Measurements from ENCODE around the gene TMEM186. TPM values are rescaled to one million over a fixed set of nuclear protein-coding genes. Genes with fewer than 3 reads are reported as not detected.
"Not testable (repeated sequence)": the region's sequence is repeated elsewhere in the genome, so short reads cannot be mapped to it uniquely, and the experiment has no call there.

The TMEM186 gene
- total RNA-seq, 1 donor from 2014 or later, result 9.0 TPM

- no peak for DNase-seq
Observed at GRCh38 chr16:8773537-8773936, 23.9 kb downstream of the TMEM186 start.

DNA sequence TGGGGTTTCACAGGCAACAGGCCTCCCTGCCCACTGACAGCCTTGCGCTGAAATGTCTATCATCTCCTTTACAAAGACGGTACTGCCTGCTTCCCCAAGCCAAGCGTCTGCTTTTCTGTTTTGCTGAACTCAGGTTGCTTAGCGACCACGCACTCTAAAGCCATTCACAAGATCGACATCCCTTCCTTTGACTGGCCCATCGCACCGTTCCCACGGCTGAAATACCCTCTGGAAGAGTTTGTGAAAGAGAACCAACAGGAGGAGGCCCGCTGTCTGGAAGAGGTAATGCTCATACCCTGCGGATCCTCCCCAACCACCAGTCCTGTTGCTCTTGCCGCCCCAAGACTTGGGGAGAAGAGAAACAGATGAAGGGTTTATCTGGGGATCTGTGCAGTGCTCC is 28.7 kb downstream of the TMEM186 start:
- no peak for DNase-seq

DNA sequence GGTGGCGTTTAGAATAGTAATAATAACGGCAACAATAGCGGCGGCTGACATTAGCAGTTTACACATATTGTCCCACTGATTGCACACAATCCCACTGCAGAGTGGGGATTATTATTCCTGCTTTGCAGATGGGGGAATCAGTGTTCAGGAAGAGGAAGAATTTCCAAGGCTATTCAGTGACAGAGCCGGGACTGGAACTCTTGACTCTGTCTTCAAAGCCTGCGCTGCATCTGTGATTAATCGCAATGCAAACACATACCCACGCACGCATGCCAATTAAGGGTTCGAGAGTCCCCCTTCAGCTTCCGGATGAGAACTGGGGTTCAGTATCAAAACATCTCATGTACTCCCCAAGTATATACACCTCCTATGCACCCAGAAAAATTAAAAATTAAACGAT is 29.2 kb downstream of the TMEM186 start:
- no peak for DNase-seq

- no peak for DNase-seq
Observed at GRCh38 chr16:8767176-8767575, 30.3 kb downstream of the TMEM186 start.

- DNase-seq, result no peak
Observed at GRCh38 chr16:8764525-8765250, 32.8 kb downstream of the TMEM186 start.

GRCh38 chr16:8763899-8764298 is 33.5 kb downstream of the TMEM186 start:
- DNase-seq, result no peak

GRCh38 chr16:8763083-8763482 is 34.4 kb downstream of the TMEM186 start:
- DNase-seq, result no peak

GRCh38 chr16:8762254-8762653 is 35.2 kb downstream of the TMEM186 start:
- DNase-seq, result no peak

- DNase-seq, result no peak
Observed at GRCh38 chr16:8761078-8761477, 36.4 kb downstream of the TMEM186 start.

DNA sequence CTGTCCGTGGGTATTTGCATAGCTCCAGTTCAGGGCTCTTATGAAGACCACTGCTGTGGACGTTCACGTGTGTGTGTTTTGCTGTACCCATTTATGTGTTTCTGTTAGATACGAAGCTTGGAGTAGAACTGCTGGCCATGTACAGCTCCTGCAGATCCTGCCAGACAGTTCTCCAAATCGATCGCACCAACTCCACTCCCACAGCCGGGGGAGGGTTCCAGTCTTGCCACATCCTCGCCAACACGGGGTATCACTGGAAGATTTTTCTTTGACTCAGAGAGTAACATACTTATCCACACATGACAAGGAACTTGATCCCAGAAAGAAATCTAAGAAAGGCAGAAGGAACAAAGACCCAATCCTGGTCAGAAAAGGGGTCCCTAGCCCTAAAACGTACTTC is 37.4 kb downstream of the TMEM186 start:
- no peak for DNase-seq

DNA sequence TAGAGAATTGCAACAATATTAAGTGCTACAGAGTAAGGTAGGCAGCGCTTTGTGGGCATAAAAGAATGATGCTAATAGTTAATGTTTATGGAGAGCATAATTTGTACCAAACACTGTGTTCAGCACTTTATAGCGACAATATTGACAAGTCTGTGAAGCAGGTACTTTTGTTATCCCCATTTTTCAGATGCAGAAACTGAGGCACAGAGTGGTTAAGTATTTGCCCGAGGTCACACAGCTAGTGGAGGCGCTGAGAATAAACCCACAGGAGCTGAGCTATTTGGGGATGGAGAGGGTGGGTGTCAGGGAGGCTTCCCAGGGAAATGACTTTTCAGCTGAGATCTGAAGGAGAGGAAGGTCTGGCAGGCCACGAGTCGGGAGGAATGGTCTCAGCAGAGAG is 39.4 kb downstream of the TMEM186 start:
- no peak for DNase-seq

DNA sequence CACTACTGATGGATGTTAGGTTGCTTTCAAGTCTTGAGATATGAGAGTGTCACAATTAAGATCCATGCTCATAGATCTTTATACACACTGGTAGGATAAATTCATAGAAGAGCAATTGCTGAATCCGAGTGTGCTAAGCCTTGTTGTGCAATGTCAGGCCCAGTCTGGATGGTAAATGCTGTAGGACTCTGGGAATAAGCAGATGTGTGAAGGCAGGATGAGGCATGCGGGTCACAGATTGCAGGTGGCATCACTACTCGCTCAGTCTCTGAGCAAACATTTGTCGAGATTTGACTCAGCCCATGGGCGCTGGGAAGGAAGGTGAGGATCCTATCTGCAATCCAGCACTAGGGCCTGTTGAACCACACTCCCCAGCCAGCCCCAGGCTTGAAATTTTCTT is 40.7 kb downstream of the TMEM186 start:
- no peak for DNase-seq

DNA sequence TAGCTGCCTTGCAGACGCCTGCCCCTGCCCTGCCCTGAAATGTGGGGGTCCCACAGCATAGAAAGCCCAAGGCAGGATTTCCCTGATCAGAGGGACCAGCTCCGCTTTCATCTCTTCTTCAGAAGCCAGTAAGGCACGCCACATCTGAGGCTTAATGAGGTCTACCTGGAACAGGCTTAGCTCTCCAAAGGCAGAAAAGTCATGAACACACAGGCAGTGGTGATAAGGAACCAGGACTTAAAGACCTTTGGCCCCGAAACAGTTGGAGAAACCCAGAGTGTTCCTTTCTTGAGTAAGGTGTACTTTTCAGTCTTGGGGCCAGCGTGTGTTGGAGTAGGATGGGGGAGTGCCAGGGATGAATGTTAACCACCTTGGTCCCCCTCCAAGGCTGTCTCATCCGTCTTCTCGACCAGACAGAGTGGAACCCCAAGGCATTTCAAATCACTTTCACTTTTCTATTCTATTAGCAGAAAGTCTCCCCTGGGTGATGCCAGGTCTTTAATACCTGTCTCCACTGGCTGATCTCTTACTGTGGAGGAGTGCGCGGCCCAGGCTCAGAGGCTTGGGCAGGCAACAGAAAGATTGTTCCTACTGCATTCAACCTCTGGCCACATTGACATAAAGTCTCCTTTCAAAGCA is 43.9 kb downstream of the TMEM186 start:
- no peak for DNase-seq

DNA sequence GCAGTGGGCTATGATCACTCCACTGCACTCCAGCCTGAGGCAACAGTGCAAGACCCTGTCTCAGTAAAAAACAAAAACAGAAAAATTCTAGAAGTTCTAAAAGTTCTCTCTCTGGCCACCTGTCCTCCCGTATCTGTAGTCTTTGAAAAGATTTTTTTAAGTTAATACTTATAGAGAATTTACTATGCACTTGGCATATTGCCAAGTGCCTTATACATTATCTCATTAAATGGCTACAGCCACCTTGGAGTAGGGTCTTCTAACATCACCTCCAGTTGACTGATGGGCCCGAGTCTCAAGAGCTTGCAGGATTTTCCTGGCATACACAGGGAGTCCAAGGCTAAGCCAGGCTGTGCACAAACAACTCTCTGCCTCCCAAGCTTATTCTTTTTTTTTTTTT is 44.7 kb downstream of the TMEM186 start:
- DNase-seq, result no peak

DNA sequence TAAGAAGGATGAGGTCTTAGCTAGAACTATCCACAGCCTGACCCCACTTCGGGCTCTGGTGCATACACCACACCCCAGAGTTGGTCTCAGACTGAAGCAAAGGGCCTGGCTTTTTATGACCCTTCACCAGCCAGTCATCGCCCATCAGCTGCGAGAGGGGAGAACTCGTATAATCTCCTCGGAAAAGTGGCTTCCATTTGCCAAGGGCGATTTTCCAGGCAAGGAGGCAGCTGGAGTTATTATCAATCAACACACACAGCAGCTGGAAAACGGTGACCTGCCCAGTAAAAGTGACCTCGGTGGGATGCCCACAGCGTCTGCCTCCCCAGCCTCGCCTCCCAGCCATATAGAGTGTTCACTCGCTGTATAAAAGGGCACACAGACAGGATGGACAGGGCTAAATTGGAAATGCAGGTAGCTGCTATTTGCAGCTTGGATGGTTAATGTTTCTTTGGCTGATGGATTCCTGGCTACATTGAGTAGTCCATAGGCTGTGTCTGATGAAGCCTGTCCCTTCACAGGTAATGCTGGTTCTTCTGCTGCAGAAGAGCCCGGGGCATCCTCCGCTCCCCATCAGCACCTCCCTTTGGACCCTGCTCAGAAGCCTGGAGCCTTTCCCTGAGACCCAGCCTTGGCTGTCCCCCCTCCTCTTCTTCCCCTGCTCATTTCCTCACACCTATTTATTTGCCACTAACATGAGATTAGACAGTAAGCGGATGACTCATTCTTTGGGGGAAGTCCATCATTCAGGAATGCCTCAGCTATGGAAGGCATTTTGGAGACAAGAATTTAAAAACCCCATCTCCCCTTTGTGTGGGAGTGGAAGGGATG is 45.7 kb downstream of the TMEM186 start:
- peak; percentile 39 for DNase-seq

GRCh38 chr16:8748944-8749343 is 48.5 kb downstream of the TMEM186 start:
- DNase-seq, result not testable (repeated sequence)

Other genes with a start within 250 kb of the TMEM186 start
- not detected in 2 replicates for gene TMEM114, start 207.1 kb downstream of the TMEM186 start, total RNA-seq
- gene METTL22, start 175.9 kb downstream of the TMEM186 start, total RNA-seq, result 22.4 and 27.1 TPM in 2 replicates
- gene ABAT, start 123.0 kb downstream of the TMEM186 start, total RNA-seq, result 1.4 and 3.7 TPM in 2 replicates
- gene PMM2, start 200 bp upstream of the TMEM186 start, total RNA-seq, result 26.2 and 34.6 TPM in 2 replicates
- gene CARHSP1, start 71.4 kb upstream of the TMEM186 start, total RNA-seq, result 157 and 172 TPM in 2 replicates
- not detected in 2 replicates for gene LITAFD, start 84.7 kb upstream of the TMEM186 start, total RNA-seq
- 61.3 and 72.1 TPM in 2 replicates for gene USP7, start 166.3 kb upstream of the TMEM186 start, total RNA-seq